ENCODE data around the gene ATXN2.

DNA sequence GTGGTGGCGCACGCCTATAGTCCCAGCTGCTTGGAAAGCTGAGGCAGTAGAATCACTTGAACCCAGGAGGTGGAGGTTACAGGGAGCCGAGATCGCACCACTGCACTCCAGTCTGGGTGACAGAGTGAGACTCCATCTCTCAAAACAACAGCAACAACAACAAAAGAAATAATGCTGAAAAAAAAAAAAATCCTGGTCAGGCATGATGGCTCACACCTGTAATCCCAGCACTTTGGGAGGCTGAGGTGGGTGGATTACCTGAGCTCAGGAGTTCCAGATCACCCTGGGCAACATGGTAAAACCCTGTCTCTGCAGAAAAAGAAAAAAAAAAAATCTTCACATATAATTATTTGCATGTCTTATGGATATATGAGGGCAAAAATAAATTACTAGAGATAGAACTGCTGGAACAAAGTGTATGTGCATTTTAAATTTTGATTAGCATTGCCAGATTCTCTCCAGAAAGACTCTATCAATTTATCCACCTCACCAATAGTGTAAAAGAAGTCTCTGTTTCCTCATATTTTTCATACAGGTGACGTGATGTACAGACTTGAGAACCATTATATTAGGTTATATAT is 75.4 kb downstream of the ATXN2 start:
- TF ChIP-seq MAX (IDR thresholded peaks at IDR 0.05) = no peak
- TF ChIP-seq TCF12 (IDR thresholded peaks at IDR 0.05; ENCODE audit: low read depth) = no peak
- no peak for TF ChIP-seq TEAD4 (IDR thresholded peaks at IDR 0.05)
- no peak for TF ChIP-seq CEBPB (IDR thresholded peaks at IDR 0.05)
- no peak for TF ChIP-seq NFIC (IDR thresholded peaks at IDR 0.05)
- TF ChIP-seq RAD21 (IDR thresholded peaks at IDR 0.05; ENCODE audit: low read depth) = no peak
- no peak for TF ChIP-seq REST (IDR thresholded peaks at IDR 0.05; ENCODE audit: low read depth)
- TF ChIP-seq EP300 (IDR thresholded peaks at IDR 0.05; ENCODE audit: borderline replicate concordance) = no peak
- TF ChIP-seq TAF1 (IDR thresholded peaks at IDR 0.05; ENCODE audit: low read depth) = no peak

All from Ishikawa (cell line).